Activated CD8-positive, alpha-beta memory T cell treated with anti-CD3 and anti-CD28 coated beads, Interleukin-2, amount 50 U/mL, for 48 hours (primary cell): Measurements from ENCODE around the gene RHEB.

Source experiments
- DNase-seq: peaks from one replicate; pipeline ENCODE4 v3.0.0-alpha.2; 2020

The RHEB gene

DNA sequence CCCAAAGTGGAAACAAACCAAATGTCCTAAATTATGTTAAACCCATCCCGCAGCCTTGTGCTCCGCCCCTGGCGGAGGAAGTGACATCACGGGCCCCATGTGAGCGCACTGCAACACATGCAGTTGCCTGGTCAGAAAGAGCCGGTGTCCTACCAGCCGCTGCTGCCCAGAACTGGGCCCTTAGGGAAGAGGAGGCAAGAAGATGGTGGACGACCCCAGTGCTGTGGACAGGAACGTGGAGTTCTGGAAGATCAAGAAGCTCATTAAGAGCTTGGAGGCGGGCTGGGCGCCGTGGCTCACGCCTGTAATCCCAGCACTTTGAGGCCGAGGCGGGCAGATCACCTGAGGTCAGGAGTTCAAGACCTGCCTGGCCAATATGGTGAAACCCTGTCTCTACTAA lies 18.0 kb downstream of the RHEB start:
- no peak for DNase-seq

- no peak for DNase-seq
Measured at GRCh38 chr7:151498495-151498894, 21.2 kb downstream of the RHEB start.

DNA sequence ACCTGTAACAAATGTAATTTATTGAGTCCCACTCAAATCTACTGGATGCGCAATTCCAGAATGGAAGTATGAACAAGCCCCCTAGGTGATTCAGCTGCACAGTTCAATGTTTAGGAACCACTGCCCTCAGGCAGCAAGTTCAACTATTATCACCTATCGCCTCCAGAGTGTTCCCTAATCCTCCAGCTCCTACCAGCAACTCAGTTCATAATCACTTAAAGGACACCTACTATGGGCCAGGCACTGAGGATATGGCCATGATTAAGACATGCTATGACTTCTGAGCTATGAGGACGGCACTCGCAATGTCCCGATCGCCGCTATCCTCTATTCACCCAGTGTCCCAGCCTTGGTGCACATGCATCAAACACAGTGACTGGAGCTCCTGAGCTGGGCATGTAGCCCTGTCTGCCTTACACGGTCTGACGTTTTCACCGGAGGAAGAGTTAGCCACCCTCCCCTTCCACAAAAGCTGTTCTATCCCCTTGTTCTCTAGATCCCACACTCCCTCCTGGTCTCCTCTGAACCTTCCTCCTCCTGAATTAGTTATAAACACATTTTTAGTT lies 22.3 kb downstream of the RHEB start:
- DNase-seq: no peak

DNA sequence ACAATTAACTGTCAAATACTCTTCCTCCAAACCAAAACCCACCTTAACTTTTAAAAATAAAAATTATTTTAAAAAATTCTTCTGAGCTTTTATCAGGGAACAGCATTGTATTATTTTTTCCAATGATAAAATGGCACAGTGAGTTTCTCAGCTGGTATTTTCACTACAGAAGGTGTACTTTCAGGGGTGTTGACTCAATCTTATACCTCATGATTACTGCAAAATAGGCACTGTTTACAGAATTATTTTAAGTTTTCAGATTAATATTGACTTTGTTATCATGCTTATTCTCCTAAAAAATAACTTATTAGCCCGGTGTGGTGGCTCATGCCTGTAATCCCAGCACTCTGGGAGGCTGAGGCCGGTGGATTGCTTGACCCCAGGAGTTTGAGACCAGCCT lies 24.3 kb downstream of the RHEB start:
- no peak for DNase-seq

GRCh38 chr7:151494298-151495284 lies 25.1 kb downstream of the RHEB start:
- no peak for DNase-seq

- no peak for DNase-seq
Measured at GRCh38 chr7:151493083-151493482, 26.6 kb downstream of the RHEB start.

DNA sequence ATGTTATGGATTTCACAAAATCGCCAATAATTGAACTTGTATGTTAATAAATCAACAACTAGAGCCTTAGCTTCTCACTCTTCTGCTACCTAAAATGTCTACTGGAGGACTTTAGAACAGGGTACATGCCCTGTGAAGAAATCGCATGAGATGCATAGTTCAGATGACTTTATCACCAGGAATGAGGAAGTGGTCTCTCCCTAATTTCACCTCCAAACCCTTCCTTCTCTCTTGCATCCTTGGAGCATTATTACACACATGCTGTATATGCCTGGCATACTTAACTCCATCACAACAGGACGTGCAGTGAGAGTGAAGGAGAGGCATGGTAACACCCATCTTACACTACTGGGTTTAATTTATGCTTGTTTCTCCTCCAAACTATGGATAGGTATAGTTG lies 27.8 kb downstream of the RHEB start:
- no peak for DNase-seq

DNA sequence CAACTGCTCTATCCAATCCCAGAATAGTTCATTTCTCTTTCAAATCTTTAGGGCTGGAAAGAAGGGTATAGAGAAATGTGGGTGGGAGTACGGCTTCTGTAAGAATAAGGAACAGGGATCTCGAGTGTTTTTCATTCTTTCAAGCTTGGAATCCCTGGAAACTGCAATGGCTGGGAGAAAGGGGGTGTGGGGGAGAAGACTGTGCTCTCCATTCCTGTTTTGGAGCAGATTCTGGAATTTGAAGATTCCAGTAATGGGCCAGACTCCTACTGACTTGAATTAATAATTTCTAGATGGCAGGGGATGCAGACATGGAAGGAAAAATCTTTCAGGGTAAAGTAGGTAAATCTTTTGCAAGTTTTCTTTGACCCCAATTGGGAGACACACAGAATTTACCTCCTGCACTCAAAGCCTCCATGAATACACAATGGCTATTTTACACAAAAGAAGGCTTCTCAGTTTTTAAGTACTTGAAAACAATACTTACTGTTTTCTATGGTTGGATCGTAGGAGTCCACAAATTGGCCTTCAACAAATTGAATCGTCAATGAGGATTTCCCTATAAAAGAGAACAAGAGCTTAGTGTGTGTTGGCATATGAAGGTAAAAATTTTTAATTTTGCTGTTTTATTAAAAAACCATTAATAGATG lies 29.1 kb downstream of the RHEB start:
- DNase-seq: no peak

DNA sequence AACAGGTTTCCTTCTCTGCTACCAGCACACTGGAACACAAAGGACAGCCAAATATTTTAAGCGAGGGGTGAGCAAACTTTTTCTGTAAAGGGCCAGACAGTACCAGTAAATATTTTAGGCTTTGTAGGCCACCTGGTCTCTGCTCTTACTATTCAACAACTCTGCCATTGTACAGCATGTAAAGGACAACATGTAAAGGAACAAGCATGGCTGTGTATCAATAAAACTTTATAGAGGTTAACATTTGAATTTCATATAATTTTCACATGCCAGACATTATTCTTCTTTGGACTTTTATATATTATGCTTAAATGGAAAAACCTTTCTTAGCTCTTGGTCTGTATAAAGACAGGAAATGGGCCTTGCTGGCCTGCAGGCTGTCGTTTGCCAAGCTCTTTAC lies 30.2 kb downstream of the RHEB start:
- DNase-seq: no peak

GRCh38 chr7:151488096-151488495 lies 31.6 kb downstream of the RHEB start:
- no peak for DNase-seq

DNA sequence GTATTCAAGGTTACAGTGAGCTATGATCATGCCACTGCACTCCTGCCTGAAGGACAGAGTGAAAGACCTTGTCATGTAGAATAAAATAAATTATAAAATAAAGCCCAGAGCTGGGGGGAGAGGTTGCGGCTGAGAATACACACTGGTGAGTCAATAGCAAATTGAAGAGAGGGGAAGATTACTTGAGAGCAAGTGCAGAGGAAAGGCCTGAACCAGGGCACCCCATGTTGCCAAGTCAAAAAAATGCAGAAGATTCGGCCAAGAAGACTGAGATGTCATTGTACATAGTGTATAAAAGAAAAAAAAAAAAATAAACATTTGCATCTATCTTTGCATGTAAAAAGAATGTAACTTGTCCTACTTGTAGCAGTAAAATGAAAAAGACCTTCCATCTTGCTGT lies 32.5 kb downstream of the RHEB start:
- DNase-seq: no peak

DNA sequence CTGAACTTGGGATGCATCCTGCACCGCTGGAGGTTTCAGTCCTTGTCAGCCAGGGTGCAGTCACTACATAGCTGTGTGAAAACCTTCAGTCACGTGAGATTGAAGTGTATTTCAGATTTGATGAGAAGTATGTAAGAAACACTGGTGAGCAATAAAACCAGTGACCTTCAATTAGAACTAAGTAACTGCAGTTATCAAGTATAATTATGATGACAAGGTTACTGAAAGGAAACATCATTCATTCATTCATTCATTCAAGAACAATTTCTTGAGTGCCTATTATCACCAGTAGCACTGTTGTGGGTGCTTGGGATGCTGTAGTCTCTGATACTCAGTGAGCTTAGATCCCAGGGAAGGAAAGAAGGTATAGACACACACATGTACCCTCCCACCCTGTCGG lies 33.6 kb downstream of the RHEB start:
- DNase-seq: no peak

- no peak for DNase-seq
Measured at GRCh38 chr7:151484971-151485707, 34.6 kb downstream of the RHEB start.

DNA sequence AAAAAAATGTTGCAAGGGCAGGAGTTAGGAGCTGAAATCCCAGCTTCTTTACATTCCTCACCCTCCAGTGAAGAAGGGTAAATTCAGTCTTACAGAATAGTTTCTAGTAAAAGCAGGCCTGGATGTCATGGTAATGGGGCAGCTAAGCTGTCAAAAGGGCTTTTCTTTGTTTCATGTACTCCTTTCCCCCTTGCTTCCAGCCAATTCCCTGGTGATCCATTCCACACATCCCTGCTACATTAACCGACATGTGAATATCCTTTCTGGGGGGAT lies 36.0 kb downstream of the RHEB start:
- DNase-seq: no peak

DNA sequence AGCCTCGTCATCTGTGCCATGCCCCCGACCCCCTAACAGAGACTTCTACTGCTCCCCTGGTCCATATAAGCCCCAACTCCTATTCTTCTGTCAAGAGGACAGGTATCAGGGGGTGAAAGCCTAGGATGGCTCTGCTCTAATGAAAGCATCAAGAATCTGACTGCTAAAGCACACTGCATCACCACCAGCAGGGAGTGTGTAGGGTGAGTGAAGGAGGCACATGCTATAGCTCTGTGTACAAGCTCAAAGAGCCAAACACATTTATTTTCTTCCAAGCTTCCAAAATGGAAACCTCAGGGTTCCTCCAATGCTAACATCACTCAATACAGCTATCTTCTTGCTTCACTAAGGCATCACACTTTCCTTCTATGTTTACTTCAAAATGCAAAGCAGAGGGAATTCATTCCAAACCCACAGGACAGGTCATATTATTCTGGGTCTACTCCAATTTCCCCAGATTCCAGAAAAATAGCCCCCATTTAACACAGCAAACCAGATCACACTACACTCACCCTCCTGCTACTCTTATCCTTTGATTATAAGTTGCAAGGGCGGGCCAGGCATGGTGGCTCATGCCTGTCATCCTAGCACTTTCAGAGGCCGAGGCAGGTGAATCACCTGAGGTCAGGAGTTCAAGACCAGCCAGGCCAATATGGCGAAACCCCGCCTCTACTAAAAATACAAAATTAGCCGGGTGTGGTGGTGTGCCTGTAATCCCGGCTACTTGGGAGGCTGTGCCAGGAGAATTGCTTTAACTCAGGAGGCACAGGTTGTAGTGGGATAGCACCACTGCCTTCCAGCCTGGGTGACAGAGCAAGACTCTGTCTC lies 36.6 kb downstream of the RHEB start:
- DNase-seq: no peak

DNA sequence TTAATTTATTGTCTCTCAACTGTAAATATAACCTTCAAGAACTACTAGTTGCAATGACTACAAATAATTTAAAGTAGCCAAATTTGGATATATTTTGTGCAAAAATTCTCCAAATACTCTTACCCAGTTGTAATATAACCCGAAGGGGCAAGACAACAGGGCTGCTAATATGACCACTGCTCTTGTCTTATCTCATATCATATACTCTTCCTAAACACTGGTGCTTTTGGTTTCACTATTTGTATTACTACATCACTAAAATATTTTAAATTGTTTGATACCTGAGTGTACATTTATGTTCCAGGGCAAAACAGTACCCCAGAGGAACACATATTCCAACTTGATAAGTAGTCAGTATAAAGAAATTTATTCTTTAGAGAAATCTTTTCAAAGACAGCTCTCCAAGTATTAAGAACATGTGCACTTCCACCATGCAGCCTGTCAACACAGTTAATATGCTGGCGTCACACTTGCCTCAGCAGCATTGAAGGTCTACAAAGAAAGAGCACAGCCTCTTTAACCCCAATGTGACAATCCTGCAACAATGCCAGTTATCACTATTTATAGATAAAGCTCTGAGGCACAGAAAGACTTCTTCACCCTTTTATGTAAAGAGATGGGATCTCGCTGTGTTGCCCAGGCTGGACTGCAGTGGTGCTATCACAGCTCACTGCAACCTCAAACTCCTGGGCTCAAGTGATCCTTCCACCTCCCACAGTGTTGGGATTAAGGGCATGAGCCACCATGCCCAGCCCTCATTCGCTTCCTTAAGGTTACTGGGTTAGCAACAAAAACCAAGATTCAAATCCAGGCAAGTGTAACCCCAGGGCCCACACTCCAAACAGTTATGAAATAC lies 37.8 kb downstream of the RHEB start:
- DNase-seq: no peak

DNA sequence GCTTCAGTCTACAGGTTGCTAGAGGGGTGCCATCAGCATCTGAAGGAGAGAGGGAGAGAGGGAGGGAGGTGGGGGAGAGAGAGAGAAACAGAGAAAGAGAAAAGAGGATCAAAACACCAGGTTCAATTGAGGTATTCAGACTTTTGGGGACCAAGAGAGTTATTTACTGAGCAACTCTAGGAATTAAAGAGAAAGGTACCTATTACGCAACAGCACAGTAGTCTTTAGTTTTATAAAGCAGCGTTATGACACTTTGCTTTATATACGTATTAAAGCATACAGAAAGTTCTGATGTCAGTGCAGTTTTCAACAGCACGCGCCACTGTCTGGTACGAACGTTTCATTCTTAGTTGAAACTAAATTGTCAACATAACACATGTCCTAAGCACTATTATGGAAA lies 41.8 kb downstream of the RHEB start:
- no peak for DNase-seq

- DNase-seq: no peak
Measured at GRCh38 chr7:151472644-151473380, 46.9 kb downstream of the RHEB start.

GRCh38 chr7:151470711-151471110 lies 49.0 kb downstream of the RHEB start:
- no peak for DNase-seq

GRCh38 chr7:151469281-151469680 lies 50.4 kb downstream of the RHEB start:
- no peak for DNase-seq
